ENCODE results near the gene LIMA1.

Gene LIMA1

GRCh38 chr12:50232771-50233209, 50.5 kb downstream of the LIMA1 start:
- Histone ChIP-seq H3K4me1 (ENCODE audit: low read length) (no peaks in the 10 kb centered on the region), H3K9me2 (replicated peaks; ENCODE audit: insufficient read depth, low read length) (no peaks in the 10 kb centered on the region), H3K79me2 (ENCODE audit: low read length) (no peaks in the 10 kb centered on the region), H2AFZ (ENCODE audit: low read length) (no peak overlapping the region), H3K9ac (ENCODE audit: low read length) (no peak overlapping the region), H3K9me3 (replicated peaks; ENCODE audit: insufficient read depth, low read length) (no peaks in the 10 kb centered on the region), H4K20me1 (ENCODE audit: insufficient read depth, low read length) (no peaks in the 10 kb centered on the region), H3K36me3 (replicated peaks; ENCODE audit: insufficient read depth, low read length) (no peaks in the 10 kb centered on the region), H3K27me3 (replicated peaks; ENCODE audit: insufficient read depth, low read length) (no peaks in the 10 kb centered on the region), H3K4me3 (ENCODE audit: low read length) (no peak overlapping the region), H3K4me2 (ENCODE audit: low read depth, low read length) (no peak overlapping the region), H3F3A (ENCODE audit: insufficient read depth, low read length) (no peaks in the 10 kb centered on the region), H3K27ac (ENCODE audit: low read length) (no peak overlapping the region)
- no peak for DNase-seq
- TF ChIP-seq EZH2 (optimal IDR thresholded peaks at IDR 0.05; ENCODE audit: low read depth, low read length): no peak
- TF ChIP-seq CTCF (IDR thresholded peaks at IDR 0.05; ENCODE audit: low read length): no peak
- TF ChIP-seq EZH2phosphoT487 (IDR thresholded peaks at IDR 0.05; ENCODE audit: low read length): no peak

- no peak for TF ChIP-seq CTCF (IDR thresholded peaks at IDR 0.05; ENCODE audit: low read length)
- TF ChIP-seq EZH2phosphoT487 (IDR thresholded peaks at IDR 0.05; ENCODE audit: low read length): no peak
- Histone ChIP-seq H3K4me3 (ENCODE audit: low read length) (no peak overlapping the region), H3K9me3 (replicated peaks; ENCODE audit: insufficient read depth, low read length) (no peaks in the 10 kb centered on the region), H3K9me2 (replicated peaks; ENCODE audit: insufficient read depth, low read length) (no peaks in the 10 kb centered on the region), H3K9ac (ENCODE audit: low read length) (no peak overlapping the region), H3K79me2 (ENCODE audit: low read length) (no peaks in the 10 kb centered on the region), H3K36me3 (replicated peaks; ENCODE audit: insufficient read depth, low read length) (no peaks in the 10 kb centered on the region), H2AFZ (ENCODE audit: low read length) (no peak overlapping the region), H4K20me1 (ENCODE audit: insufficient read depth, low read length) (no peaks in the 10 kb centered on the region), H3F3A (ENCODE audit: insufficient read depth, low read length) (no peaks in the 10 kb centered on the region), H3K4me1 (ENCODE audit: low read length) (no peaks in the 10 kb centered on the region), H3K4me2 (ENCODE audit: low read depth, low read length) (no peak overlapping the region), H3K27ac (ENCODE audit: low read length) (no peak overlapping the region), H3K27me3 (replicated peaks; ENCODE audit: insufficient read depth, low read length) (no peaks in the 10 kb centered on the region)
- DNase-seq: no peak
Observed at GRCh38 chr12:50232206-50232605, 51.1 kb downstream of the LIMA1 start.

- no peaks in the 10 kb centered on the region for H4K20me1 ChIP-seq (ENCODE audit: insufficient read depth, low read length)
- no peaks in the 10 kb centered on the region for H3K9me3 ChIP-seq (replicated peaks; ENCODE audit: insufficient read depth, low read length)
- H3K27me3 ChIP-seq (replicated peaks; ENCODE audit: insufficient read depth, low read length): no peaks in the 10 kb centered on the region
- H3K4me1 ChIP-seq (ENCODE audit: low read length): no peaks in the 10 kb centered on the region
- no peaks in the 10 kb centered on the region for H3F3A ChIP-seq (ENCODE audit: insufficient read depth, low read length)
- H2AFZ ChIP-seq (ENCODE audit: low read length): no peak overlapping the region
- no peak overlapping the region for H3K4me3 ChIP-seq (ENCODE audit: low read length)
- TF ChIP-seq EZH2phosphoT487 (IDR thresholded peaks at IDR 0.05; ENCODE audit: low read length) (no peak), EZH2 (optimal IDR thresholded peaks at IDR 0.05; ENCODE audit: low read depth, low read length) (no peak)
- no peaks in the 10 kb centered on the region for H3K79me2 ChIP-seq (ENCODE audit: low read length)
- no peak overlapping the region for H3K27ac ChIP-seq (ENCODE audit: low read length)
- H3K36me3 ChIP-seq (replicated peaks; ENCODE audit: insufficient read depth, low read length): no peaks in the 10 kb centered on the region
- no peak overlapping the region for H3K4me2 ChIP-seq (ENCODE audit: low read depth, low read length)
- H3K9ac ChIP-seq (ENCODE audit: low read length): no peak overlapping the region
- DNase-seq: no peak
- H3K9me2 ChIP-seq (replicated peaks; ENCODE audit: insufficient read depth, low read length): no peaks in the 10 kb centered on the region
Observed at GRCh38 chr12:50231346-50231745, 52.0 kb downstream of the LIMA1 start.

GRCh38 chr12:50230217-50230616, 53.1 kb downstream of the LIMA1 start:
- no peak for TF ChIP-seq EZH2phosphoT487 (IDR thresholded peaks at IDR 0.05; ENCODE audit: low read length)
- no peak for TF ChIP-seq CTCF (IDR thresholded peaks at IDR 0.05; ENCODE audit: low read length)
- TF ChIP-seq EZH2 (optimal IDR thresholded peaks at IDR 0.05; ENCODE audit: low read depth, low read length): no peak
- H4K20me1 ChIP-seq (ENCODE audit: insufficient read depth, low read length): no peaks in the 10 kb centered on the region
- H3K4me1 ChIP-seq (ENCODE audit: low read length): no peaks in the 10 kb centered on the region
- H3K79me2 ChIP-seq (ENCODE audit: low read length): no peaks in the 10 kb centered on the region
- DNase-seq: no peak
- H3K4me3 ChIP-seq (ENCODE audit: low read length): no peak overlapping the region
- H3K27me3 ChIP-seq (replicated peaks; ENCODE audit: insufficient read depth, low read length): no peaks in the 10 kb centered on the region
- H3F3A ChIP-seq (ENCODE audit: insufficient read depth, low read length): no peaks in the 10 kb centered on the region
- H2AFZ ChIP-seq (ENCODE audit: low read length): no peak overlapping the region
- no peak overlapping the region for H3K4me2 ChIP-seq (ENCODE audit: low read depth, low read length)
- no peaks in the 10 kb centered on the region for H3K36me3 ChIP-seq (replicated peaks; ENCODE audit: insufficient read depth, low read length)
- no peak overlapping the region for H3K27ac ChIP-seq (ENCODE audit: low read length)
- H3K9me2 ChIP-seq (replicated peaks; ENCODE audit: insufficient read depth, low read length): no peaks in the 10 kb centered on the region
- H3K9ac ChIP-seq (ENCODE audit: low read length): no peak overlapping the region
- no peaks in the 10 kb centered on the region for H3K9me3 ChIP-seq (replicated peaks; ENCODE audit: insufficient read depth, low read length)

All from MM.1S (cell line).